ENCODE results near the gene GEMIN7.

GEMIN7 gene

DNA sequence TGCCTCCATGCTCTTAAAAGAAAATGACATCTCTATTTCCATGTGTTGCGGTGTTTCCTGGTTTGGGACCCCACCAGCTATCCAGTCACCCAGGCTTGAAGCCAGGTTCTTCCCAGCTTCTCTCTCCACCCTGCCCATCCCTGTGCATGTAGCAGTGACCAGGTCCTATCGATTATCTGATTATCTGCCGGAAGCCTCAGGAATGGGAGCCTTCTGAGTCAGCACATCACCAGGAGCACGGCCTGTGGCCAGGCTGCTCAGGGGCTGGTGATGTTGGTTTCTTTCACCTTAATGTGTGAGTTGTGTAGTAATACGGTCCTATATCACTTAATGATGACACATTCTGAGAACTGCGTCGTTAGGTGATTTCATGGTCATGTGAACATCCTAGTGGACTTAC, 47.6 kb downstream of the GEMIN7 start:
- Histone ChIP-seq H3F3A (ENCODE audit: insufficient read depth, low read length) (0 out of 2 replicates have a peak, but pooled peaks cover 3% of the 10 kb centered on the region), H3K27ac (ENCODE audit: low read length) (no peak overlapping the region), H3K9ac (ENCODE audit: low read length) (no peak overlapping the region), H3K9me2 (replicated peaks; ENCODE audit: insufficient read depth, low read length) (no peaks in the 10 kb centered on the region), H2AFZ (ENCODE audit: low read length) (no peak overlapping the region), H3K4me3 (ENCODE audit: low read length) (no peak overlapping the region), H4K20me1 (ENCODE audit: insufficient read depth, low read length) (no peaks in the 10 kb centered on the region), H3K36me3 (replicated peaks; ENCODE audit: insufficient read depth, low read length) (no peaks in the 10 kb centered on the region), H3K9me3 (replicated peaks; ENCODE audit: insufficient read depth, low read length) (no peaks in the 10 kb centered on the region), H3K4me1 (ENCODE audit: low read length) (peaks cover 20% of the 10 kb centered on the region), H3K79me2 (ENCODE audit: low read length) (peaks cover 96% of the 10 kb centered on the region), H3K4me2 (ENCODE audit: low read depth, low read length) (no peak overlapping the region), H3K27me3 (replicated peaks; ENCODE audit: insufficient read depth, low read length) (no peaks in the 10 kb centered on the region)
- no peak for DNase-seq
- TF ChIP-seq EZH2phosphoT487 (IDR thresholded peaks at IDR 0.05; ENCODE audit: low read length) (no peak), EZH2 (optimal IDR thresholded peaks at IDR 0.05; ENCODE audit: low read depth, low read length) (no peak), CTCF (IDR thresholded peaks at IDR 0.05; ENCODE audit: low read length) (no peak)

- Histone ChIP-seq H3K79me2 (ENCODE audit: low read length) (peaks cover 96% of the 10 kb centered on the region), H3K4me1 (ENCODE audit: low read length) (peaks cover 20% of the 10 kb centered on the region), H3K9me2 (replicated peaks; ENCODE audit: insufficient read depth, low read length) (no peaks in the 10 kb centered on the region), H3K9me3 (replicated peaks; ENCODE audit: insufficient read depth, low read length) (no peaks in the 10 kb centered on the region), H3F3A (ENCODE audit: insufficient read depth, low read length) (0 out of 2 replicates have a peak, but pooled peaks cover 3% of the 10 kb centered on the region), H3K4me2 (ENCODE audit: low read depth, low read length) (no peak overlapping the region), H2AFZ (ENCODE audit: low read length) (no peak overlapping the region), H4K20me1 (ENCODE audit: insufficient read depth, low read length) (no peaks in the 10 kb centered on the region), H3K36me3 (replicated peaks; ENCODE audit: insufficient read depth, low read length) (no peaks in the 10 kb centered on the region), H3K4me3 (ENCODE audit: low read length) (no peak overlapping the region), H3K27me3 (replicated peaks; ENCODE audit: insufficient read depth, low read length) (no peaks in the 10 kb centered on the region), H3K9ac (ENCODE audit: low read length) (no peak overlapping the region), H3K27ac (ENCODE audit: low read length) (no peak overlapping the region)
- TF ChIP-seq CTCF (IDR thresholded peaks at IDR 0.05; ENCODE audit: low read length) (no peak), EZH2phosphoT487 (IDR thresholded peaks at IDR 0.05; ENCODE audit: low read length) (no peak), EZH2 (optimal IDR thresholded peaks at IDR 0.05; ENCODE audit: low read depth, low read length) (no peak)
- DNase-seq: no peak
Measured at GRCh38 chr19:45128146-45128545, 49.1 kb downstream of the GEMIN7 start.

DNA sequence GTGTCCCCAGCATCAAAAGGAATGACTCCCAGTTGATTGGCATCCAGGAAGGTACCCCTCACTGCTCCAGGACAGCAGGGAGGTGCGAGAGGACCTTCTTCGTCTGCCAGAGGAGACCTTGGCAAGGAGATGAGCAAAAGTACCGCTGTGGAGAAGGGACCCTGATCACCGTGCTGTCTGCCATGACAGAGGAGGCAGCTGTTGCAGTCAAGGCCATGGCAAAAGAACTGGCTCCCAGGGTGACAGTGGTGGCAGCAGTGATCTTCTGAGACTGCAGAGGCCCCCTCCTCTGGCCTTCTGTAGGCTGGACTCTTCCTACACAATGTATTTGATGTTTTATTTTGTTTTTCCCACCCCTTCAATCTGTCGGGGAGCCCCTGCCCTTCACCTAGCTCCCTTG, 49.7 kb downstream of the GEMIN7 start:
- H3F3A ChIP-seq (ENCODE audit: insufficient read depth, low read length): 0 out of 2 replicates have a peak, but pooled peaks cover 3% of the 10 kb centered on the region
- DNase-seq: no peak
- no peaks in the 10 kb centered on the region for H3K36me3 ChIP-seq (replicated peaks; ENCODE audit: insufficient read depth, low read length)
- peaks cover 20% of the 10 kb centered on the region for H3K4me1 ChIP-seq (ENCODE audit: low read length)
- H3K27ac ChIP-seq (ENCODE audit: low read length): no peak overlapping the region
- no peak overlapping the region for H3K4me2 ChIP-seq (ENCODE audit: low read depth, low read length)
- no peaks in the 10 kb centered on the region for H3K9me2 ChIP-seq (replicated peaks; ENCODE audit: insufficient read depth, low read length)
- H3K4me3 ChIP-seq (ENCODE audit: low read length): no peak overlapping the region
- H3K79me2 ChIP-seq (ENCODE audit: low read length): peaks cover 96% of the 10 kb centered on the region
- no peaks in the 10 kb centered on the region for H3K9me3 ChIP-seq (replicated peaks; ENCODE audit: insufficient read depth, low read length)
- H3K27me3 ChIP-seq (replicated peaks; ENCODE audit: insufficient read depth, low read length): no peaks in the 10 kb centered on the region
- H3K9ac ChIP-seq (ENCODE audit: low read length): no peak overlapping the region
- TF ChIP-seq EZH2 (optimal IDR thresholded peaks at IDR 0.05; ENCODE audit: low read depth, low read length) (no peak), EZH2phosphoT487 (IDR thresholded peaks at IDR 0.05; ENCODE audit: low read length) (no peak), CTCF (IDR thresholded peaks at IDR 0.05; ENCODE audit: low read length) (no peak)
- no peaks in the 10 kb centered on the region for H4K20me1 ChIP-seq (ENCODE audit: insufficient read depth, low read length)
- H2AFZ ChIP-seq (ENCODE audit: low read length): no peak overlapping the region

All from MM.1S (cell line).